ENCODE measurements around the gene ASXL1.

DNA sequence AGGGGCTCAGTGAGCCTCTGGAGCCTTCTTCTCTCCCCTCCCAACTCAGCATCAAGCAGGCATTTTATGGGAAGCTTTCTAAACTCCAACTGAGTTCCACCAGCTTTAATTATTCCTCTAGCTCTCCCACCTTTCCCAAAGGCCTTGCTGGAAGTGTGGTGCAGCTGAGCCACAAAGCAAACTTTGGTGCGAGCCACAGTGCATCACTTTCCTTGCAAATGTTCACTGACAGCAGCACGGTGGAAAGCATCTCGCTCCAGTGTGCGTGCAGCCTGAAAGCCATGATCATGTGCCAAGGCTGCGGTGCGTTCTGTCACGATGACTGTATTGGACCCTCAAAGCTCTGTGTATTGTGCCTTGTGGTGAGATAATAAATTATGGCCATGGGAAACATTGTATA, 78.8 kb downstream of the ASXL1 start:
- TF ChIP-seq, protein P1, sequence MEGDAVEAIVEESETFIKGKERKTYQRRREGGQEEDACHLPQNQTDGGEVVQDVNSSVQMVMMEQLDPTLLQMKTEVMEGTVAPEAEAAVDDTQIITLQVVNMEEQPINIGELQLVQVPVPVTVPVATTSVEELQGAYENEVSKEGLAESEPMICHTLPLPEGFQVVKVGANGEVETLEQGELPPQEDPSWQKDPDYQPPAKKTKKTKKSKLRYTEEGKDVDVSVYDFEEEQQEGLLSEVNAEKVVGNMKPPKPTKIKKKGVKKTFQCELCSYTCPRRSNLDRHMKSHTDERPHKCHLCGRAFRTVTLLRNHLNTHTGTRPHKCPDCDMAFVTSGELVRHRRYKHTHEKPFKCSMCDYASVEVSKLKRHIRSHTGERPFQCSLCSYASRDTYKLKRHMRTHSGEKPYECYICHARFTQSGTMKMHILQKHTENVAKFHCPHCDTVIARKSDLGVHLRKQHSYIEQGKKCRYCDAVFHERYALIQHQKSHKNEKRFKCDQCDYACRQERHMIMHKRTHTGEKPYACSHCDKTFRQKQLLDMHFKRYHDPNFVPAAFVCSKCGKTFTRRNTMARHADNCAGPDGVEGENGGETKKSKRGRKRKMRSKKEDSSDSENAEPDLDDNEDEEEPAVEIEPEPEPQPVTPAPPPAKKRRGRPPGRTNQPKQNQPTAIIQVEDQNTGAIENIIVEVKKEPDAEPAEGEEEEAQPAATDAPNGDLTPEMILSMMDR (IDR thresholded peaks at IDR 0.05 in 8 of 11, conservative IDR thresholded peaks at IDR 0.05 in 3 of 11), result no peak
- TF ChIP-seq POLR2A (IDR thresholded peaks at IDR 0.05) (no peak), POLR2AphosphoS5 (IDR thresholded peaks at IDR 0.05) (no peak)
